HEK293T (cell line): ENCODE data around the gene NBL1.

Experiments
- CTCF ChIA-PET: fragments of 350-600 bp; formaldehyde crosslinking; extraction: SDS; loops from one replicate; lab custom pipeline; 2021; ENCODE audit warnings: antibody characterized with exemption, inconsistent platforms; lab: Yijun Ruan, JAX
- POLR2A ChIA-PET: fragments of 350-600 bp; formaldehyde crosslinking; extraction: SDS; loops from one replicate; lab custom pipeline; 2020; ENCODE audit warnings: antibody characterized with exemption, inconsistent platforms; lab: Yijun Ruan, JAX
- DNase-seq: peaks from one replicate; pipeline ENCODE4 v3.0.0; 2012; ENCODE audit warnings: mixed read lengths; ENCODE audit errors: extremely low spot score
- ARNT ChIP-seq: fragments of 450-650 bp; IDR thresholded peaks from 2 replicates; pipeline ENCODE4 v1.6.1; 2017; ENCODE audit warnings: mild to moderate bottlenecking
- BHLHE40 ChIP-seq: fragments of 450-650 bp; IDR thresholded peaks from 2 replicates; pipeline ENCODE4 v1.6.1; 2016; ENCODE audit warnings: mild to moderate bottlenecking, moderate library complexity, borderline replicate concordance
- CTBP1 ChIP-seq: fragments of 450-650 bp; IDR thresholded peaks from 2 replicates; pipeline ENCODE4 v1.6.1; 2016; ENCODE audit warnings: borderline replicate concordance
- ELF4 ChIP-seq: fragments of 450-650 bp; IDR thresholded peaks from 2 replicates; pipeline ENCODE4 v1.6.1; 2017; ENCODE audit warnings: antibody characterized with exemption
- FOXA1 ChIP-seq: fragments of 450-650 bp; IDR thresholded peaks from 2 replicates; pipeline ENCODE4 v1.6.1; 2016; ENCODE audit warnings: mild to moderate bottlenecking
- FOXK2 ChIP-seq: fragments of 450-650 bp; IDR thresholded peaks from 2 replicates; pipeline ENCODE4 v1.6.1; 2016; ENCODE audit warnings: mild to moderate bottlenecking
- FOXM1 ChIP-seq: fragments of 450-650 bp; IDR thresholded peaks from 2 replicates; pipeline ENCODE4 v1.6.1; 2017; ENCODE audit warnings: mild to moderate bottlenecking, borderline replicate concordance
- HDGF ChIP-seq: fragments of 450-650 bp; IDR thresholded peaks from 2 replicates; pipeline ENCODE4 v1.6.1; 2017; ENCODE audit warnings: antibody characterized with exemption, borderline replicate concordance
- L3MBTL2 ChIP-seq: fragments of 450-650 bp; conservative IDR thresholded peaks from 2 replicates; pipeline ENCODE4 v1.6.1; 2016; ENCODE audit warnings: mild to moderate bottlenecking
- LEF1 ChIP-seq: fragments of 450-650 bp; IDR thresholded peaks from 2 replicates; pipeline ENCODE4 v1.6.1; 2017; ENCODE audit warnings: mild to moderate bottlenecking, borderline replicate concordance
- NFRKB ChIP-seq: fragments of 450-650 bp; IDR thresholded peaks from 2 replicates; pipeline ENCODE4 v1.6.1; 2016; ENCODE audit warnings: mild to moderate bottlenecking, moderate library complexity
- SP1 ChIP-seq: fragments of 450-650 bp; IDR thresholded peaks from 2 replicates; pipeline ENCODE4 v1.6.1; 2017
- SUZ12 ChIP-seq: fragments of 450-650 bp; IDR thresholded peaks from 2 replicates; pipeline ENCODE4 v1.6.1; 2016; ENCODE audit warnings: mild to moderate bottlenecking
- TARDBP ChIP-seq: fragments of 450-650 bp; IDR thresholded peaks from 2 replicates; pipeline ENCODE4 v1.6.1; 2016
- ZNF384 ChIP-seq: fragments of 450-650 bp; IDR thresholded peaks from 2 replicates; pipeline ENCODE4 v1.6.1; 2016
- TF ChIP-seq, protein P1 (sequence below): fragments of 450-650 bp; IDR thresholded peaks from 2 replicates; pipeline ENCODE4 v1.6.1; 2016

NBL1 gene

DNA sequence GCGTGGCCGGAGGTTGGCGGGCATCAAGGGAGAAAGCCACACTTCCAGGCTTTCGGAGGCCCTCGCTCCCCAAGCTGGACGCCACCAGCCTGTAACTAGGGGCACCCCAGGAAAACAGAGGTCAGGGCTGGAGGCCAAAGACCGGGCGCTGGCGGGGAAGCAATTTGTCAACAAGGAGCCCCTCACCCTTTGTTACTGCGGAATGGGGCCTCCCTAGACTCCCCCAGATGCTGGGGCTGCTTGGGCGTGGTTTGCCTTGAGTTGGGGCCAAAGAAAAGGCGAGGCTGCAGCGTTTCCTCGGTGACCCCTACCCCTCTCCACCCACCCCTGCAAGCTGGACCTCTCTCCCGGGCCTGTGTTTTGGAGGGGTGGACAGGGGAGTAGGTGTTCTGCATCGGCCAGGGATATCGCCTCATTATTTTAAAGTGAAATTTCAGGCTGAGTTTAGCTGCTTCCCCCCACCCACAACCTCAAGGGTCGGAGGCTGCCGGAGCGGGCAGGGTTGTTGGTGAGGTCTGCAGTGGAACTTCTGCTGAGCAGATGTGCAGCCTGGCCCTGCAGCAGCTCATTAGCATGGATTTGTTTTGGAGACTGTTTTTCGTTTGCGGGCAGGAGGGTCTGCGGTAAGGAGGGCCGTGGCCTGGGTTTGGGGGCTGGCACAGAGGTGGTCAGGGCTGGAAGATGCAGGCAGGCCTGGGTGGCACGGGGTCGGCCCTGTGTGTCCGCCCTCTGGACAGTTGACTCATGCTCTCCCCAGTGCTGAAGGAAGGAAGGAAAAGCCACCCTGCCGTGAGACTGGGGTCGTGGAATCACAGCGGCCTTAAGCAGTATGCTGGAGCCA is 1.5 kb downstream of the NBL1 start:
- no peak for DNase-seq
- POLR2A ChIA-PET, result no interaction called here
- CTCF ChIA-PET, result no interaction called here
- TF ChIP-seq, protein P1, sequence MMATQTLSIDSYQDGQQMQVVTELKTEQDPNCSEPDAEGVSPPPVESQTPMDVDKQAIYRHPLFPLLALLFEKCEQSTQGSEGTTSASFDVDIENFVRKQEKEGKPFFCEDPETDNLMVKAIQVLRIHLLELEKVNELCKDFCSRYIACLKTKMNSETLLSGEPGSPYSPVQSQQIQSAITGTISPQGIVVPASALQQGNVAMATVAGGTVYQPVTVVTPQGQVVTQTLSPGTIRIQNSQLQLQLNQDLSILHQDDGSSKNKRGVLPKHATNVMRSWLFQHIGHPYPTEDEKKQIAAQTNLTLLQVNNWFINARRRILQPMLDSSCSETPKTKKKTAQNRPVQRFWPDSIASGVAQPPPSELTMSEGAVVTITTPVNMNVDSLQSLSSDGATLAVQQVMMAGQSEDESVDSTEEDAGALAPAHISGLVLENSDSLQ, result no peak
- TF ChIP-seq TARDBP (no peak), HDGF (no peak), FOXM1 (no peak), CTBP1 (no peak)

DNA sequence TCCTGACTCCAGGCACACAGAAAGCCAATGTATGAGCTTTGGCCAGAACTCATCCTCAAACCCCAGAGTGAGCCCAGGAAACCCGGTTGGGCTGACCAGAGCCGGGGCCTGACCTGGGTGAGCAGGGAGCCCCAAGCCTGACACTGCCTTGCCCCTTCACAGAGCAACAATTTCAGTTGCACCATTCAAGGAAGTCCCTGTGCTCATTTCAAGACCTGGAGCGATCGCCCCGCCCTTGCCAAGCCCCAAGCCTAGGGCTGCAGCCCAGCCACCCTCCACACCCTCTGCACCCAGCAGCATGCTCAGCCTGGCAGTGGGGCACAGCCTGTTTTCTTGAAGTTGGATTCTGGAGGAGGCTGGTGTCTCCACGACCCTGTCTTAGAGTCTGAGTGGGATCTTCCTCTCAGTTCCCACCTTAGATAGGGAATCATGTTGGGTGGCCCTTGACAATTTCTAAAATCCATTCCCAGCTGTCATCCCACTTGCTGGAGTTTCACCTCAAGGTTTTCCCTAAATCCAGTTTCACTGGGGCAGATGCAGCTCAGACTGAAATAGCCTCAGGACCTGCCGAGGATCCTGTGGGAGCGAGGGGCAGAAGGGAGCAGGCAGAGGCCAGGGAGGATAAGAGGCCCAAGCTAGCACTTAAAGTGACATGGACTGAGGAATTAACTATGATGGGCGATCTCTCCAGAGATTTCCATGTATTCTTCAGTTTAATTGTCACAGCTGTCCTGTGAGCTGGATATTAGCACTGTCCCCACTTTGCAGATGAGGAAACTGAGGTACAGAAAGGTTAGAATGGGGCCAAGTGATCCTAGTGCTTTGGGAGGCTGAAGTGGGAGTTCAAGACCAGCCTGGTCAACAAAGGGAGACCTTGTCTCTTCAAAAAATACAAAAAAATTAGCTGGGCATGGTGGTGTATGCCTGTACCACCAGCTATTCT is 2.5 kb downstream of the NBL1 start:
- ChIA-PET POLR2A (no interaction called here), CTCF (no interaction called here)
- no peak for TF ChIP-seq TARDBP
- TF ChIP-seq BHLHE40, result no peak
- no peak for TF ChIP-seq ZNF384
- TF ChIP-seq NFRKB, result no peak
- TF ChIP-seq HDGF, result no peak
- no peak for TF ChIP-seq FOXK2
- TF ChIP-seq CTBP1, result no peak
- no peak for TF ChIP-seq FOXM1
- TF ChIP-seq, protein P1, result no peak
- no peak for DNase-seq

DNA sequence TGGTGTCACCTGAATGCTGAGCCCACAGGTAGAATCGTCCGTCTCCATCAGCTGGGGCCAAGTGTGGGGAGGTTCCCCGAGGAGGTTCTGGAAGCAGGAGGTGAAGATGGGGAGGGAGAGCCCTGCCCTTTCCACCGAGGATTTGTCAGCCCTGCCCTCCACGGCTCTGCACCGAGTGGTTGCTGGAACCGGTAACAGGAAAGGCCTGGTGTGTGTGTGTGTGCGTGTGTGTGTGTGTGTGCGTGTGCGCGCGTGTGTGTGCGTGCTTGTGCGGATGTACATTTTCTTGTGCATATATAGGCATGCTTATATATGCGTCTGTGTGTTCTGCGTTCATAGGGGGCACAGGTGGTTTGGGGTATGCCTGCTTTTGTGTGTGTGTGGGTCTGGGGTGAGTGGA is 3.5 kb downstream of the NBL1 start:
- TF ChIP-seq LEF1 (no peak), SP1 (no peak), L3MBTL2 (no peak), FOXM1 (no peak), ZNF384 (no peak), TARDBP (no peak), HDGF (no peak), BHLHE40 (no peak), ELF4 (no peak), ARNT (no peak), FOXA1 (no peak)
- TF ChIP-seq, protein P1, result no peak
- DNase-seq, result no peak
- CTCF ChIA-PET, result no interaction called here
- POLR2A ChIA-PET, result no interaction called here

DNA sequence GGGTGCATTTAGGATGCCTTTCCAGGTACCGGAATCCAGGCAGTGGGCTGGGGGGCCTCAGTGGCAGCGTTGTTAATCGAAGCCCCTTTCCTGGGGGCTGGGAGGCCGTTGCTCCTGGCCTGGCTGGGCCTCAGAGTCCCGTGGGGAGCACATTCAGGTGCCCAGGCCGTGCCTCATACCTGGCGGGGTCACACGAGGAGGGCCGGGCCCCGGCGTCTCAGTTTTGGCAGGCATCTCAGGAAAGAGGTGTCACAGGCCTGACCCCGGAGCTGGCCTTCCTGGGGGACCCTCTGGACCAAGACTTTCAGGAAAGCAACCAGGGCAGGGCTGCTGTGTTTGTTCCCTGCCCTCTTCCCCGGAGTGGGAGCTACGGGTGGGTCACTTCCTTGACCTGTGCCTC is 4.1 kb downstream of the NBL1 start:
- no peak for DNase-seq
- CTCF ChIA-PET, result no interaction called here
- no peak for TF ChIP-seq NFRKB
- no peak for TF ChIP-seq ELF4
- no peak for TF ChIP-seq LEF1
- TF ChIP-seq SUZ12, result no peak
- TF ChIP-seq HDGF, result no peak
- TF ChIP-seq SP1, result no peak
- no peak for TF ChIP-seq ARNT
- TF ChIP-seq, protein P1, result no peak
- no peak for TF ChIP-seq FOXK2
- TF ChIP-seq ZNF384, result no peak
- no peak for TF ChIP-seq FOXA1
- no peak for TF ChIP-seq FOXM1
- TF ChIP-seq CTBP1, result no peak
- TF ChIP-seq L3MBTL2, result no peak
- no peak for TF ChIP-seq TARDBP
- no peak for TF ChIP-seq BHLHE40
- POLR2A ChIA-PET, result no interaction called here

DNA sequence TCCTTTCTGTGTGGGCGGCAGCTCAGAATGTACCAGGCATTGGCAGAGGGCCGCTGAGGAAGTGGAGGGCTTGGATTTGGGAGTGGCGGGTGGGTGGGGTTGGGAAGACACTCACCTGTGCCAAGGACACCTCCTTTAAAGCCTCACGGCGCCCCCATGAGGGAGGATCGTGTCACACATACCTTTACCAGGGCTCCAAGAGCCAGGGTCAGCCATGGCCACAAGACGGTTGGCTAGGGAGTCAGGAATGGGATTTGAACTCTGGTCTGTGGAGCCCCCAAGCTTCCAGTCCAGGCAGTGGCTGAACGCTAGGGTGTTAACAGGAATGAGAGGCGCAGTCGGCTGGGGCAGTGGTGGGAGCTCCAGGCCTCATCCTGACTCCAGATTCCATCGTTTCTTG is 4.6 kb downstream of the NBL1 start:
- no peak for DNase-seq
- ChIA-PET CTCF (interaction anchor here (0.5 to 1.1 kb wide), 2 partner anchors 13 to 211 kb away, joined by 3 to 4 read pairs; no protein-coding TSS in a partner anchor), POLR2A (no interaction called here)
- TF ChIP-seq HDGF (no peak), LEF1 (no peak), FOXA1 (no peak), SP1 (no peak), ELF4 (no peak), FOXK2 (no peak), FOXM1 (no peak)
